Globus pallidus (tissue), 1 donor: Measurements from ENCODE around the gene LINC01488.
A peak's percentile ranks its signal among the peaks of the same experiment; 100 is the strongest.

Source experiments
- DNase-seq: peaks from one replicate; pipeline ENCODE4 v3.0.0-alpha.2; 2015; ENCODE audit warnings: low spot score

The LINC01488 gene

DNA sequence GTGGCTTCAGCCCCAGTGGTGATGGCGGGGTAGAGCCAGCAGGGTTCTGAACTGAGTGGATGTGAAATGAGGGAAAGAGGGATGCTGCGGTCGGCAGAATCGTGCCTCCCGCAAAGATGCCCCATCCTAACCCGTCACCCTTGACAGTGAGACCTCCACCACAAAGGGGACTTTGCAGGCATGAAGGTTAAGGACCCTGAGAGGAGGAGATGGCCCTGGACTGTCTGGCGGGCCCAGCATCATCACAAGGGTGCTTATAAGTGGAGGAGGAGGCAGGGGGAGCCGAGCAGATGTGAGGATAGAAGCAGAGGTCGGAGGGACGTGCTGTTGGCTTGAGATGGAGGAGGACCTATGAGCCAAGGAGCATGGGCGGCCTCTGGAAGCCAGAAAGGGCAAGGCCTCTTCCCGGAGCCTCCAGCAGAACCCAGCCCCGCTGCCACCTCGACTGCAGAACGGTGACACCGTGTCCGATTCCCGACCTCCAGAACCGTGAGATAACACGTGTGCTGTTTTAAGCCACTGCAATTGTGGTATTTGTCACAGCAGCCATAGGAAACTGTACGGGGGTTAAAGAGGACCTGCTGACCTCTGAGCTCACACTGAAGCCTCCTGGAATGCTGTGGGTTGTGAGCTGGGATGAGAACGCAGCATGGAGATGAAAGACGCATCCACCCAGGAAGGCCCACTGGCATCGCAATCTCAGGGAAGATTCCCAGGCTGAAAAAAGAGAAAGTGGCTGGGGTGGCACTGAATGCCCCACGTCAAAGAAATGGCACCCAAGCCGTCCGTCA lies 10.9 kb downstream of the LINC01488 start:
- no peak for DNase-seq

DNA sequence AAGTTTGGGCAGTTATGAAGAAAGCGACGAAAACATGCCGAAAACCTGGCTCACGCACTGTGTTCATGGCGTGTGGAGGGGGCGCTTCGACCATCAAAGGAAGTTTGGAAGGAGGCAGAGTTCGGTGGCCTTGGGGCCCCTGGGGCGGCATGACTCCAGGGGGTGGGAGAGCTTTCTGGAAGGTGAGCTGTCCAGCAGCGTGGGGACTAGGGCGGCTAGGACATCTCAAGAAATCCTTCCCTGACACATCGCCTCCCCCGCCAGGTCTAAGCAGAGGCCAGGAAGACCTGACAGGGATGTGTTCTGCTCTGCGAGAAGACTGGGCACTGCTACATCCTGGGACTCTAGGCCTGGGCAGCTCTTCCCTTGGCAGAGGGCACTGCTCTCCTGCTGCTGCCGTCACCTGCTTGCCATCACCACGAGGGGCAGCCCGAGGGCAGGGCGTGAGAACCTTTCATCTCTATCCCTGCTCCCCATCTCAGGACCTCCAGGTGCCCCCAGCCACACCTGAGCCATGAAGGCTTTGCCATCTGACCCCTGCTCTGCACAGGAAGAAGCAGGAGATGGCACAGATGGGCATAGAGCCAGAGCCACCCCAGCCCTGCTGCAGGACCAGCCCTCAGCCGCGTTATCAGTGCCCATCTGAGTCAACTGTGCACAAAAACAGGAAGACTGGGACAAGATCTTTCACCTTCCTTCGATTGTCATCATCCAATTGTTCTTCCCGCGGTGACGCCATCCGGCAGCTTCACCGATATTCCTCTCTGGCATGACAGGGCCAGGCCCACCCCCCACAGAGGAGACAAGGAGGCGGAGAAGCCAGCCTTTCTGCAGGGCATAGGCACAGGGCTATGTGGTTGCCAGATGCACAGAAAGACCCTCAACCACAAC lies 12.7 kb downstream of the LINC01488 start:
- DNase-seq = no peak

DNA sequence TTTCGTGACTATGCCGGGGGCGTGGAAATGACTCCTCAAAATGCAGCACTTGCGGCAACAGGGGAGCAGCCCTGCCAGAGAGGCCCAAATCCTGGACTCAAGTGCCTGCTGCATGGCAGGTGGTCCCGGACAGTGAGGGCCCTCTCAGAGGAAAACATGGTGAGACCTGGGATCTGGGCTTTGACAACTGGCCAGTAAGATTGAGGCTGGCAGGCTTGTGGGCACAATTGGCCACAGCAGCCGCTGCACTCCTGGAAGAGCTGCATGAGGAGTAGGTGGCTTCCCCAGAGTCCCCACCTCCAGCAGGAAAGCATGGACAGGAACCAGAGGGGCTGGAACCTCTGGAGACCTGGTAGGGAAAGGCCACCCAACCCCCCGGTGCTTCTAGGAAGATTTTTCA lies 13.4 kb downstream of the LINC01488 start:
- no peak for DNase-seq

DNA sequence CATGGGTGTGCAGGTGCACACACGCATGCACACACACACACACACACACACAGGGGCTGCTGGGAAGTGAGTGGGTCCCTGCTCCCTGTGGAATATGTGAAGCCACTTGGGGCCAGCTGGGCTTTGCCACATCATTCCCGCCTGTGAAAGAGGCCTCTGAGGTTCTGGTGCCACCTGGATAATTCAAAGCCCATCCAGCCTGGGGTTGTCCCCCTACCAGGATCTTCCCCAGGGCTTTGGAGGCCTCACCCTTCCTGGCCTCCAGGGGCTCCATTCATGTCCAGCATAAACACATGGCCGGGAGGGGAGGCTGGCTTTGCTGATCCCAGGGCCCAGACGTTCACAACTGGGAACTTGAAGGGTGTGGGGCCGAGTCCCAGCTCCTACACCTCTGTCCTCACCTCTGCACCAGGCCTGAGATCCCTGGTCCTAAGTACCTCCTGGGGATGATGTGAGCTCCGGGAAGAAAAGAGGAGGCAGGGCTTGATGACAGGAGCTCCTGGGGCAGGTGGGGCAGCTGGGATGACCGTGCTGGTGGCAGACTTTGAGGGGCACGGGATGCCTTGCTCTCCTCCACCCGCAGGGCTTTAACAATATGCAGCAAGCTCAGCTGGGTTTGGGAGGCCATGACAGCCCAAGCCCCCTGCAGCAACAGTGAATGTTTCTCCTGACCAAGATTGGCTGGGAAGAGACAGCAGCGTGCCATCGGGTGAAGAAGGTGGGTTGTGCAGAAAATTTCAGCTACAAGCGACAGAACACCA lies 14.2 kb downstream of the LINC01488 start:
- no peak for DNase-seq

DNA sequence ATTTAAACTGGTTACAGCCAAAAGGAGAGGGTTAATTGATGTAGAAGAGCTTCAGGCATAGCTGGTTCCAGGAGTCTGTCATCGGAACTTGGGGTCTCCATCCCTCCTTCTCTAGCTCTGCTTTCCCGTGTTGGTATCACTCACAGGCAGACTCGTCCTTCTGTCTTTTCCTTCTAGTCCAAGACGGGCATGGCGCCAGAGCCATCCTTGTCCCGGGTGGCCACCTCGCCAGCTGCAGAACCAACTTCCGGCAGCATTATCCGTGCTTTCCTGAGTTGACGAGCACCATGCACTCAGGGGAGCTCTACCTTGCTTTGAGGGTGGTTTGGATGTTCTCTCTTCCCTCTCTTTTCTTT lies 14.7 kb downstream of the LINC01488 start:
- no peak for DNase-seq

DNA sequence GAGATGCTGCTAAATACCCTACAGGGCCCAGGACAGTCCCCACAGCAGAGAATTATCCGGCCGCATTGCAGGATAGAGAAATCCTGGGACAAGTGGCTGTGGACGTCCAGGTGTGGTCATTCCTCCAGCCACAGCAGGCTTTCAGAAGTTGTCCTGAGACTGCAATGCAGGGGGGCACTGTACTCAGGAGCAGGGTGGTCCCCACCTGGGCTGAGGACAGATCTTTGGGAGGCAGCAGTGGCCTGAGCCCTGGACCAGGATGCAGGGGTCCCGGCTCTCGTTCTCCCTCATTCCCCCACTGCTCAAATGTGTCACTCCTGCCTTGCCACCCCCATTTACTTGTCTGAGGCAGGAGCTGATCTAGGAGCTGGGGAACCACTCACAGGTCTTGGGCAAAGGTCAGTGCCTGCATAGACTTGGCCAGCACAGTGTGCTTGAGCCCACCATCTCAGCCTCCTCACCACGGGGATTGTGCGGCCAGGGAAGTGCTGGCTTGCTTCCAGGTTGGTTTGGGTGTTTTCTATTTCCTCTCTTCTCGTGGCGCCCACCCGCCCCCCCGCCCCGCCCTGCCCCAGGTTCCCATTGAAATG lies 15.3 kb downstream of the LINC01488 start:
- no peak for DNase-seq

DNA sequence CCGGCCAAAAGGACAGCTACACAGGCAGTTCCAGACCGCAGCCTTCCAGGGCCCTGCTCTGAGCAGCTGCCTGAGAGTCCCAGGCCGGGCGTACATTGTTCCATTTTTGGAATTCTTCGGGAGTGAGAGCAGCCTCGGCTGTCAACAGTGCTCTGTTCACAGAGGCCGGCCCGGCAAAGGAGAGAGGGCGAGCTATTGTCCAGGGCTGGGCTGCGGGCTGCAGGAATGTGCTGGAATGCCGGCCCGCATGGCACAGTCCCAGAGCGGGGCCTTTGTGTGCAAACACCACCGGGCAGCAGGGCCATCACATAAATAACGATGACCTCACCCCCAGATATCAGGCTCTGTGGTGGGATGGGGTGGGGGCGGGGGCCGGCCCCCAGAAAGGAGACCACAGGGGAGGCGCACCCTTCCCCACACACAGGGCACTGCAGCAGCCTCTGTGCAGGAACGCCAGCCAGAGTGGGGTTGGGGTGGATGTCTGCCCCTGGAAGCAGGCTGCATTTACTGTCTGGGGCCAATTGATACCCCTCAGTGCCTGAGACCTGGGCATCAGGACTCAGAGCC lies 15.8 kb downstream of the LINC01488 start:
- DNase-seq = peak; percentile 65

DNA sequence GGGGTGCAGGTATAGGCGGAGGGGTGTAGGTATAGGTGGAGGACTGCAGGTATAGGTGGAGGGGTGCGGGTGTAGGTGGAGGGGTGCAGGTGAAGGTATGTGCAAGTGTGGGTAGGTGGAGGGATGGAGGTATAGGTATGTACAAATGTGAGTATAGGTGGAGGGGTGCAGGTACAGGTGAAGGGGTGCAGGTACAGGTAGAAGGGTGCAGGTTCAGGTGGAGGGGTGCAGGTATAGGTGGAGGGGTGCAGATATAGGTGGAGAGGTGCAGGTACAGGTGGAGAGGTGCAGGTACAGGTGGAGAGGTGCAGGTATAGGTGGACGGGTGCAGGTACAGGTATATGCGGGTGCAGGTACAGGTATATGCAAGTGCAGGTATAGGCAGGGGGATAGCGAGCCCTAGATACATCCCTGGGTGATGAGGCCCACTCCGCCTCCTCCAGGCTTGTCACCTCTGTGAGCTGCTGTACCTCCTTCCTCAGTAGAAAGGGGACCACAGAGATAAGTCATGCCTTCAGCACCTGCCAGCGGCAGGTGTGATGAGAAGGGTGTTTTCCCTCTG lies 17.2 kb downstream of the LINC01488 start:
- DNase-seq = no peak

DNA sequence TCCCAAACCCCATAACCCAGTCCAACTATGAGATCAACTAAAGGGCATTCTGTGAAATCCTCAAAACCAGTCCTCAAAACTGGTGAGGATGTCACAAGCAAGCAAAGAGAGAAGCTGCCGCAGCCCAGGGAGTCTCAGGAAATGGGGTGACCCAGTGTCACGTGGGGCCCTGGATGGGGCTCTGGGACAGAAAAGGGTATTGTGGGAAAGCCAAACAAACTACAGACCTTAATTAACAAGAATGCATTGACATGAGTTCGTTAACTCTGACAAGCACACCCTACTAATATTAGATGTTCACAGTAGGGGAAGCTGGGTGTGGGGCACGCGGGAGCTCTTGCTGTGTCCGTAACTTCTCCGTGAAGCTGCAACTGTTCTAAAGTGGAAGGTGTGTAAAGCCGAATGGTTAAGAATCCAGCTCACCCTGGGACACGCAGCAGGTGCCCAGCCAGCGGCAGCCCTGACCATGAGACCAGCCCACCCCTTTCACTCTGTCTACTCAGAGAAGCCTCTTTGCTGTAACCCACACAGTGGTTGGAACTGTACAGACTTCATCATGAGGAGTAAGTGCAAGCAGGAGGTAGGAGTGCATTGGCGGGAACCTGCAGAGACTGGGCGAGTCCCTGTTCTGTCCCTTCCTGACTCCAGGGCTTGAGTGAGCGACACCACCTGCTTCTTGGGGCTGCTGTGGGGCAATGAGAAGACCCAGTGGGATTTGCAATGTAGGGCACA lies 17.9 kb downstream of the LINC01488 start:
- DNase-seq = no peak

DNA sequence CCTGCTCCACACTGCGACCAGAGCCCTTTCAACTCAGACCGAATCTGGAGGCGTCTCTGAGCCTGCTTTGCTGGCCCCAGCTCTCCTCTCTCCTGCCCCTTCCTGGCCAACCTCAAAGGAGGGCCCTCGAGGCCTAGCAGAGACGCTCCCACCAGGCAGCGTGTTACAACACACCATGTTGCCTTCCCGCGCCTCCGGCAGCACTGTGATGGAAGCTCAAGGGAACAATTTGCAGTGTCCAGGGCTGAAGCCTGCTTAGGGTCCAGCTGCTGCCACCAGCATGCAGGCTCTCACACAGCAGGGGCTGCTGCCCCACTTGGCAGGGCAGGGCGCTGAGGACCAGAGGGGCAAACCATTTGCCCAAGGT lies 18.4 kb downstream of the LINC01488 start:
- no peak for DNase-seq

DNA sequence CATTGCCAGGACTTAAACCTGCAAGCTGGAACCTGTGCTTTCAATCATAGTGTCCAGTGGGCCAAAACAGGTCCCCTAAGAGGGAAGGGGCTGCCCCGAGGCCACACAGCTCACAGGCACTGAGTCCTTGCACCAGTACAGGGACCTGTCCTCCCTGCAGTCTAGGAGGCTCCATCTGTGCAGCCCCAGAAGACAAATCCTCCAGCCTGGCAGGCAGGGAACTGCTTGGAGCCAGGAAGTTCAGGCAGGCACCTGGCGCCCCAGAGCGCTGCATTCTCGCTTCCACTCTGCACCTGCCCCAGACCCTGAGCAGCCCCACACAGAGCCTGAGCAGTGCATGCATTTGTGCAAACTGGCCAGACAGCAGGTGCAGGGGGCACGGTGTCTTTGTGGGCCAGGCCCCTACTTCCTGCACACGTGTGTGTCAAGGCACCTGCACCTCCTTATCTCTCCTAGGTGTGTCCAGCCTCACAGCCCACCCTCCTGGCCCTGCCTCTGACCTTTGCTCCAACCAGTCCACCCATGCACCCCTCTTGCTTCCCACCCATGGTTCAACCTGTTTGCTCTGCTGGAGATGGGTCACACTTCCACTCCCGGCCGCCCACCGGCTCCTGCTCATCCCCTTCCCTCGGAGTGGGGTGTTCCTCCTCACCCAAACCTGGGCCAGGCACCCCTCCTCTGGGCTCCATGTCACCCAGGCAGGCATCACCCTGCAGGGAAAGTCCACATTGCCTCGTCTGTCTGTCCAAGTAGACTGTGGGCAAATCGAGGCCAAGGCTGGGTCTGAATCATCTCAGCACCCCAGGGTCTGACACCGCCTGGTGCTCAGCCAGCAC lies 19.0 kb downstream of the LINC01488 start:
- DNase-seq = no peak

DNA sequence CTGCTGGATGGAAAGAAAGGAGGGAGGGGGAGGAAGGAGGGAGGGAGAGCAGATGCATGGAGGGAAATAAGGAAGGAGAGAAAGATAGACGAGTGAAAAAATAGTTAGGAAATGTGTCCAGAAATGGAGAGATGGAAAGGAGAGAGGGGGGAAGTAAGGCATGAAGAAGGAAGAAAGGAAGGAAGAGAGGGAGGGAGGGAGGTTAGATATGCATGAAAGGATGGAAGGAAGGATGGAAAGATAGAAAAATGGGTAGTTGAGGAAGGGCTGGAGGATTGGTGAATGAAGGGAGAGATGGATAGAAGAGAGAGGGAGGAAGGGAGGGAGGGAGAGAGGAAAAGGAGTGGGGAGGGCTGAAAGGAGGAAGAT lies 19.6 kb downstream of the LINC01488 start:
- no peak for DNase-seq

DNA sequence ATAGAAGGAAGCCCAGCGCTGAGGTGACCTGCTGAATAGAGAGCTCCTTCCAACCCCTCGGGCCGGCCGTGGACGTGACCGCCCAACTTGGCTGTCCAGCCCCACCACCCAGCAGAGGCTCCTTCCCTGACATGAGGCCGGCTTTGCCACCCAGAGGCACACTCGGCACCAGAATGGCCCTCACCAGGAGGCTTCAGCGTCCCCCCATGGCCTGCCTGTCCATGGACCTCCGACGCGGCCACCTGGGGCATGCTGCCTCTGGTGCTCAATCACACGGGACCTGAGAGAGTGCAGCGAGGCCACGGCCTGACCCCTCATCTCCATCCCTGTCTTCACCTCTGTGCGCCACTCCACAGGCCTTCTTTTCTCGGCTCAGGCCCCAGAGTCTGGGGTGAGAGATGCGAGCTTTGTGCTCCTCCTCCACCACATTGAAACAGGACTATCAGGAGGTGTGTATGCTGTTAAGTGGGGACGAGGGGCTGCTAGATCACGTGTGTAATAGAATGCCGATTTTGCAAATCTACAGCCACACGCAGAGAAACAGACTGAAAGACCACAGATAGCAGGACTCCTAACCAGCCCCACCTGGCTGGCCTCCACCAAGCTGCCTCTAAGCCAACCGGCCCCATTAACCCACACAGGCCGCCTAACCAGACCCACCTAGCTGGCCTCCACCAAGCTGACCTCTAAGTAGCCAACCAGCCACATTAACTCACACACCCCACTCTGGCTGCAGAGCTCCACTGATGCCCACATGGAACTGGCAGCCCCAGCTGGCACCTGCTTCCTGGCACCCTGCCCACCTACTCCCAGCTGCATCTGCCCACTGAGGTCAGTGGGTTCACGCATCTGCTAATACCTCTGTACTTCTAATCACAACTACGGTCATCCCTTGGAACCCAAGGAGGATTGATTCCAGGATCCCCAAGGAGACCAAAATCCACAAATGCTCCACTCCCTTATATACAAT lies 20.7 kb downstream of the LINC01488 start:
- DNase-seq = no peak

DNA sequence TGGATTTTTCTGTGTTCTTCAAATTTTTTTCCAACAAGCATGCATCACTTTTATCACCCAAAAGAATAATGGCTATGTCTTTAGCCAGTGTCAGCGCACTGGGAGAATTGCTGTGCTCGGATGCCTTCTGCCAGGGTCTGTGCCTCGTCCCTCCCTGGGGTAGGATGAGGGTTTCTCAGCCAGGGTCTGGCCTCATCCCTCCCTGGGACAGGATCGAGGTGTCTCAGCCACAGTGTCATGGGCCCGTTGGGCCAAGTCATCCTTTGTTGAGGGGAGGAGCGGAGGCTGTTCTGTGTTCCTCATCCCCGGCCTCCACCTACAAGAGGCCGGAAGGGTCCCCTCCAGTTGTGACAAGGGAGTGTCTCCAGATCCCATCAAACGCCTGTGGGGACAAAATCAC lies 22.7 kb downstream of the LINC01488 start:
- no peak for DNase-seq

DNA sequence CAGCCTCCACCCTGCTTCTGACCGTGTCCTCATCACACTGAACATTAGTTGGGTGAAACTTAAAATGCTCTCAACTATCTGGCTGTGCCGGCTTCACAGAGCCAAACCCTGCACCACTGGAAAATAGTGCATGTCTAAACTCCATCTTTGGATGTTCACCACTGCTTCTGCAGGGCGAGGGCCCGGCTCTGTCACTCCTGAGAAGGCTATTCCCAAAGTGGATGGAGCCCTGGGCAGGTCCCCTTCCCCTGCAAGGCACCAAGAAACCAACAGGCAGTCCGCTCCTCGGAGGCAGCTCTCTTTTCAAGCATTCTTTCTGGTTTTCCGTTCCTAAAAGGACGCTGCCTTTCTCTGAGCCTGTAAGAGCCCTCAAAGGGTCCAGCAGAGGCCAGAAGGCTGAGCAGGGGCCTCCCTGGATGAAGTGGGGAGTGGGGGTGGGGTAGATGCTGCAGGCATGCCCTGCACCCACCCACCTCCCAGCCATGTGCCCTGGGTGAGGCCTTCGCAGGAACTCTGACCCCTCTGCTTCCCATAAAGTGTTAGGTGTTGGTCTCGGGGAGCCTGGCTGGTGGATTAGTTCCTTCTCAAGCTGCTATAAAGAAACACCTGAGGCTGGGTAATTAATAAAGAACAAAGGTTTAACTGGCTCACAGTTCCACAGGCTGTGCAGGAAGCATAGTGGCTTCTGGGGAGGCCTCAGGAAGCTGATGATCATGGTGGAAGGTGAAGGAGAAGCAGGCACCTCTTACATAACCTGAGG lies 23.3 kb downstream of the LINC01488 start:
- no peak for DNase-seq

DNA sequence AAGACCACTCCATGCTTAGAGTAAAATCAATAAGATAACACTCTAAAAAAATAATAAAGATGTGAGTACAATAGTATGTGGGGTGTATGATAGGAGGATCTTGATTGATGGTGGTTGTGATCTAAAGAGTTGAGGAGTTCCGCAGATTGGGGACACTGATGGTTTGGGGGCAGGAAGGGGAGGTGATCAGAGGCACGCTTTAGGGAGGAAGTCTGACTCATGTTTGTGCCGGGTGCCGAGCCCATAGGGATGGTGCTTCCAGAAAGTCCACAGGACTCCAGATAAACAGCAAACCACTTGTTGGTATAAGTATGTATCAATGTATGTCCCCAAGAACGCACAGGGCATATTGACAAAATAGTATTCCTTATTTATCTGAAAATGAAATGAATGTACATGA lies 27.5 kb downstream of the LINC01488 start:
- no peak for DNase-seq

DNA sequence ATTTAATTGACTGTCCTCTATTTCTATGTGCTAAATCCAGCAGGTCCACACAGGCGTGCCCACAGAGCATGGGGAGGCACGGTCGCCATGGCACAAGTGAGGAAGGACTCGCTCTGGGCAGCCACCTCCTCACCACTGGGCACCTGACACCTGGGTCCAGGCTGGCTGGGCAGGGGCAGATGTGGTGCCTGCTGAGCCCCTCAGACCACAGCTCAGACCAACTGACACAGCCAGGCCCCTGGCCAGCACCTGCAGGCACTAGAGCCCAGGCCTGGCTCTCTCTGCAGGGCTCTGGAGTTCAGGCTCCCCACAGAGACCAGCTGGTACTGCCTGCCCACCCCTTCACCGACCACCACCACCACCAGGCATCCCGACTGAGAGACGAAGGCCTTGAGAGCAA lies 27.9 kb downstream of the LINC01488 start:
- no peak for DNase-seq

DNA sequence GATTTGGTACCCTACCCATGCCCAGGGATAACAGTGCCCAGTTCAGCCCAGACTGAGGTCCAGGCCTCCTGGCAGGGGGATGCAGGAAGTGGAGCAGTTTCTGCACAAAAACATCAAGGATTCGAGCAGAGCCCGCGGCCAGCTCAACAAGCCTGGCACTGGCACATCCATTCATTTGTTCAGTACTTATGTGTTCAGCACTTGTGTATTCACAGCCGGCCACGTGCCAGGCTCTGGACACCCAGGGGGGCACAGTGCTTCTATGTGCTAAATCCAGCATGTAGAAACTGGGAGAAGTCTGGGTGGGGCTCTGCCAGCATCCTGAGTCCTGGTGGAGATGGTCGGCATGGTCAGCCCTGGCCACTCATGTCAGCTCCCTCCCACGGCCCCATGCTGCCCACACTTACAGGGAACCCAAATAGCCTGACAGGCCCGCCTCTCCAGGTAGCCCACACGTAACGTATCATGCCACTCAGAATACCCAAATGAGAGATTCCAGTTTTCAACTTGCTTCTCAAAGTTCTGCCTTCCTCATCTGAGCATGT lies 28.5 kb downstream of the LINC01488 start:
- DNase-seq = no peak
